GM11168 (cell line): ENCODE results near the gene PHLDB2.
"Not testable (repeated sequence)": the region's sequence is repeated elsewhere in the genome, so short reads cannot be mapped to it uniquely, and the experiment has no call there.

Experiments used
- in situ Hi-C: fragments of 300-500 bp; cut with MboI; formaldehyde crosslinking; loops from one replicate; pipeline ENCODE4 v1.12.0; 2022; ENCODE audit warnings: low sequenced_read_pairs; ENCODE audit not compliant: unreplicated experiment

PHLDB2 gene

DNA sequence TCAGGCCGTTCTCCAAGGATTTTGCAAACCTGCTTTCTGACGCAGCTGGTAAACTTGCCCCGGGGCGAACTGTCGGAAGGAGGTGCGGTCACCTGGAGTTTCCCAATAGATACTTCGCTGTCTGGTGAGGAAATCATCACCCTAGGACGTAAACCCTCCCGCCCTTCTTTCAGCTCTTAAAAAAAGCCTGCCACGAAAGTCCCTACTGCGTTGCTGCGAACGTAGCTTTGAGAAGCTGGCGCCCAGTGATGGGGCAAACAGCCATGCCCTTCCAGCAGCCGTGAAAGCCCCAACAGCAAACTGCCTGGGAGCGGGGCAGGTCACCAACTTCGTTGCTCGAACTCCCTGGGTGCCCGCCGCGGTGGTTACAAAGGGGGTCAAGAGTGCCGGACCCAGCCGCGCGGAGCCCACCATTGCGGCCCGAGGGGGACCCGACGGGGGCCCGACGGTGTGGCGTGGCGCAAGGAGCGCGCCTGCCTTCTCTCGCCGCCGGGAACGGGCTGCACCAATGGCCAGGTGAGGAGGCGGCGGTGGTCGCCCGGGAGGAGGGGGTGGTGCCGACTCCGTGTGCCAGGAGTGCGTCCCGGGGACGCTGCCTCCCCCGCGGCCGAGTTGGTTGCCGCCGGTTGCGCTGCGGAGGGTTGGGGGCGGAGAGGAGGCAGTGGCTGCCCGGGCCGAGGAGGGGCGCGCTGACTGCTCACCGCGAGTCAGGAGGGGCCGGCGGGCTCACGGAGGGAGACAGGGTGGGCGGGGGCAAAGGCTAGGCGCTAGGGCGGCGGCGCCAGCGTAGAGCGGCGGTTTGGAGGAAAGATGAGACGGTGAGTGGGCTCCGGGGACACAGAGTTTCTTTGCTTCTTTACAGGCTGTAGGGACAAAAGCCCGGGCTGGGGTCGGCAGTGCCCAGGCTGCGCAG is at the start of gene PHLDB2:
PHLDB2 (plus strand) TSS at position 205 of the 913 bp plus-strand sequence. CDS start 24,813 bp downstream, outside the sequence.
- in situ Hi-C loops, result no loop called here

DNA sequence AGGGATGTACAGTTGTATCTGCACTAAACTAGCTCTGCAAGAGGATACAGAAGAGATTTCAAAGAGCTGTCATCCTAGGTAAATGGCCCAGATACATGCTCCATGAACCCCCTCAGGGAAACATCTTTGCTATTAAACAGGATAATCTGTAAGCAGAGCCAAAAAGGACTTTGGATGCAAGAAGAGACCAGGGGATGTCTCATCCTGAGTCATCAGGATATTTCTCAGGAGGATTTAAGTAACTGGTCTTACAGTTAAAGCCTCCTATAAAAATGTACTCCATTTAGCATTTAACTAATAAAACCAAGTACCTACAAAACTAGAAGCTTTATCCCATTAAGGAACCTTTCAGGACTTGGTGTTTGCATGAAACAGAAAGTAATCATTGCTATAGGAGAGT is 48.2 kb upstream of the PHLDB2 start:
- in situ Hi-C loops, result no loop called here

GRCh38 chr3:111811811-111812210 is 47.3 kb upstream of the PHLDB2 start:
- in situ Hi-C loops, result no loop called here

- in situ Hi-C loops, result no loop called here
Measured at GRCh38 chr3:111812701-111813100, 46.4 kb upstream of the PHLDB2 start.

- in situ Hi-C loops, result no loop called here
Measured at GRCh38 chr3:111813441-111813840, 45.6 kb upstream of the PHLDB2 start.

DNA sequence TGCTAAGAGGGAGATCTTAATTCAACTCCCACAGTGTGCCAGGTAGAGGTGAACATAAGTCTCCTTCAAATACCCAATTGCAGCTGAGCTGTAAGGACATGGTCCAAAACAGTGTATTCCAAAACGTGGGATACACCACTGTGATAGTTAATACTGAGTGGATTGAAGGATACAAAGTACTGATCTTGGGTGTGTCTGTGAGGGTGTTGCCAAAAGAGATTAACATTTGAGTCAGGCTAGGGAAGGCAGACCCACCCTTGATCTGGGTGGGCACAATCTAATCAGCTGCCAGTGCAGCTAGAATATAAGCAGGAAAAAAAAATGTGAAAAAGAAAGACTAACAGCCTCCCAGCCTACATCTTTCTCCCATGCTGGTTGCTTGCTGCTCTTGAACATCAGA is 45.1 kb upstream of the PHLDB2 start:
- in situ Hi-C loops, result no loop called here

DNA sequence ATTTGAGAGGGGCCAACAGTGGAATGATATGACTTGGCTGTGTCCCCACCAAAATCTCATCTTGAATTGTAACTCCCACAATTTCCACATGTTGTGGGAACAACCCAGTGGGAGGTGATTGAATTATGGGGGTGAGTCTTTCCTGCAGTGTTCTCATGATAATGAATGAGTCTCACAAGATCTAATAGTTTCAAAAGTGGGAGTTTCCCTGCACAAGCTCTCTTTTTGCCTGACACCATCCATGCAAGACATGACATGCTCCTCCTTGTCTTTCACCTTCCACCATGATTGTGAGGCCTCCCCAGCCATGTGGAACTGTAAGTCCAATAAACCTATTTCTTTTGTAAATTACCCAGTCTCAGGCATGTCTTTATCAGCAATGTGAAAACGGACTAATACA is 42.3 kb upstream of the PHLDB2 start:
- in situ Hi-C loops, result not testable (repeated sequence)

DNA sequence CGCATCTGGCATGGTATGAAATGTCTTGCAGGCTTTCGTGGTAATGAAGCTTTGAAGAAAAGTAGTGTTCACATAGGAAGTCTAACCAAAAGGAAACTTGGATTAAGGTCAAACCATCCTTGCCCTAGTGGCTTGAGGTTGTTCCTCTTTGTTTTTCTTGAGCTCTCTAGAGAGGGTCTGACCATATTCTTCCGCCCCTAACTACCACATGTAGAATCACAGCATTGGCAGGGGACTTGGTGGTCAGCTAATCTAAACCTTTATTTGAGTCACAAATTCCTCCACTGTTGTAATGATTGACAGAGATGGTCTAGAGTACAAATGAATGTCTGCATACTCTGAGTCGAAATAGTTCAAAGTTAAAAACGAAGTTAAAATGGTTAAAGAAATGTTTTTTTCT is 39.1 kb upstream of the PHLDB2 start:
- in situ Hi-C loops, result no loop called here

DNA sequence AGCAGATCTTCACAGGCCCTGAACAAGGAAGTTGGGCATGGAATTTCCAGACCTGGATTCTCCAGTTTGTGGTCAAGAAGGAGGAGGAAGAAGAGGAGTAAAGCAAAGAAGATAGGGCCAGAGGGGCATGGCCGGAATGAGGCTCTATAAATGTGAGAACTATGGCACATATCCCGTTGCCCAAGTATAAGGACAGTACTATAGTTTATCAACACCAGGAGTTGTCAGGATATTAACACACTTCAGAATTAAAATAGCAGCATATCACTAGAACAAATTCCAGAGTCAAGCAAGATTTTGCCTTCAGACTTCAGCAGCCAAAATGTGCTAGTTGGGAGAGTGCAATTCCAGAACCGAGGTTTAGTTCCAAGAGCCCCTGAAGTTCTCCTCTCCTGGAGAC is 38.4 kb upstream of the PHLDB2 start:
- in situ Hi-C loops, result no loop called here

DNA sequence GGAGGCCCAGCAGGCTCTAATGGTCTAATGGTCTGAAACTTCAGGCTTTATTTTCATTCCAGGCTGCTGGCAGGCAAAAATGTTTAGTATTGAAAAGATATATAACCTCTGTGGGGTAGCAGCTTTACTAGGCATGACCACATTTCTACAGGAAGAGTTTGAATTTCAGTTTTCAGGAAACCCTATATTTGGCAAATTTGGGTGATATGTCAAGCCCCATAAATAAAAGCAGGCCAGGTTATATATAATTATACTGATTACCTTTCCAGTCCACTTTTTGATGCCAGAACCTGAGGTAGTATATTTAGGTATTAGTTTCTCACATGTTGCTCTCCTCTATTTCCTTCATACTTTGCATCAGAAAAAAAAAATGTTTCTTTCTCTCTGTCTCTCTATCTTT is 37.2 kb upstream of the PHLDB2 start:
- in situ Hi-C loops, result no loop called here

DNA sequence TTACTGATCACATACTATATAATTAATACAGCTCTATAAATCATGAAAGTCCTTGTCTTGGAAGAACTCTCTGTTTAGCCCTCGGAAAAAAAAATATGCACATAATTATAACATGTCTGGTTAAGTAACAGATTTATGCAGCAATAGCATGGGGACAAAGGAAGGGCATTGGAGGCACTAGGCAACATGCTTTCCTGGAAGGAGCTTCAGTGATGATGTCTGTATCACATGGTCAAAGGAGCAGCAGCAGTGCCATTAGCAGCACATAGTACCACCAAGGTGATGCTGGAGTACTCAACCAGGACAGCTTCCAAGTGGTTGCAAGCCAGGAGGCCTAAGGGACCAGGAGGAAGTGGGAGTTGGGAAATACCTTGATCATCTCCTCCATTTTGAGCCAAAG is 36.3 kb upstream of the PHLDB2 start:
- in situ Hi-C loops, result no loop called here

- in situ Hi-C loops, result no loop called here
Measured at GRCh38 chr3:111823341-111823855, 35.7 kb upstream of the PHLDB2 start.

GRCh38 chr3:111824351-111824750 is 34.7 kb upstream of the PHLDB2 start:
- in situ Hi-C loops, result no loop called here

DNA sequence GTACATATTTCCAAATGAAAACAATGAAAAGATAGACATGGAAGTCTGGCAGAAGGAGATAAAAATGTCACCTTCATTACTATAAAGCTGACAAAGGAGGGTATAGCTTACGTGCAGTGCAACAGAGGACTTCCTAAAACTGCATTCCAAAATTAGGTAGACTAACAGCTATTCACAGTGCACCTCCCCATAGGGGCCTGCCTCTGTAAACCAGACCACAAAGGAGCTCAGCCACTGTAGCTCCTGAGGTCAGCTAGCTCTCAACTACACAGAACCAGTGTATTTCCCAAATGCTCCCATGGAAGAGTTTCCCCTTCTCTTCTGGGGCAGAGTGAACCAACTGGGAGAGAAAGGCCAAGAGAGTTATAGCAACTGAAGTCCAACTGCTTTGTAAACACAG is 31.2 kb upstream of the PHLDB2 start:
- in situ Hi-C loops, result no loop called here

GRCh38 chr3:111828530-111828929 is 30.5 kb upstream of the PHLDB2 start:
- in situ Hi-C loops, result no loop called here

GRCh38 chr3:111829023-111829422 is 30.0 kb upstream of the PHLDB2 start:
- in situ Hi-C loops, result no loop called here

GRCh38 chr3:111831840-111832239 is 27.2 kb upstream of the PHLDB2 start:
- in situ Hi-C loops, result no loop called here

DNA sequence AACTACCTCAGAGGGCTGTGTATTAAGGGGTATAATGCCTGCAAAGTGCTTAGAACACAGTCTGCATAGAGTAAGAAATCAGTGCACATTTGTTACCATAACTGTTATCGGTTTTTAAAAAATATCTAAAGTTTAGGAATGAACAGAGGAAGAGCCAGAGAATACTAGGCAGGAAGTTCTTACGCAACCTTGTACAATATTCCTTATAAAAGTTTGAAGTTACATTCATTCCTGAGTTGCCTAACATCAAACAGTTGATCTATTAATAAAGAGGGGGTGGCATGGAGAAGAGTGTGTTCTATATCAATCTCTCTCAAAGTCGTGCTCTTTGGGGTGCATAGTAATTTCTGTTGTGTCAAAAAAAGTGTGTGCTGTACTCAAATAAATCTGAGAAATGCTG is 22.0 kb upstream of the PHLDB2 start:
- in situ Hi-C loops, result no loop called here

GRCh38 chr3:111838133-111838532 is 20.9 kb upstream of the PHLDB2 start:
- in situ Hi-C loops, result no loop called here

GRCh38 chr3:111846039-111846438 is 13.0 kb upstream of the PHLDB2 start:
- in situ Hi-C loops, result no loop called here

- in situ Hi-C loops, result no loop called here
Measured at GRCh38 chr3:111846717-111847116, 12.3 kb upstream of the PHLDB2 start.

DNA sequence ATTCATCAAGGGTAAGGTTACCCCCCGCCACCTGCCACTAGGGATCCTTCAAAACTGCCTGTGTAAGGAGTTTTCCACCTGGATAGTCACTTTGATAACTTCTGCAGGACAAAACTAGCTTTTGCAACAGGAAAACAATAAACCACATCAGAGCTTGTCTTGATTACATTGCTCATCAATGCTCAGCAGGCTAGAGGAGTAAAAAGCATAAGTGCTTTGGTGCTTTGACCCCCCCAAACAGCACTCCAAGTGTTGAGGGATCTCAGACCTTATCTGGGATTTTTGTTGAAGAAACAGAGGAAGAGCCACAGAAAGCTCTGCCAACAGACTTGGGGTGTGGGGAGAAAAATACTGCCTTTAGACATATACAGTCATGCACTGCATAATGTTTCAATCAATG is 10.8 kb upstream of the PHLDB2 start:
- in situ Hi-C loops, result no loop called here
